Pulmonary artery endothelial cell (primary cell): ENCODE measurements around the gene MET. TPM values are rescaled to one million over a fixed set of nuclear protein-coding genes. Genes with fewer than 3 reads are reported as not detected.
"Not testable (repeated sequence)": the region's sequence is repeated elsewhere in the genome, so short reads cannot be mapped to it uniquely, and the experiment has no call there.

Experiments used
- DNase-seq: peaks from one replicate; pipeline ENCODE4 v3.0.0-alpha.2; 2011; ENCODE audit warnings: low read depth, low spot score
- total RNA-seq: library from RNA; depleted of rRNA; stranded (reverse); fragments of >200 nt; gene quantifications from 2 replicates; pipeline ENCODE4 v1.2.3, GENCODE V29; 2014

The MET gene
- total RNA-seq, 1 donor from 2014 or later = 80.8 TPM

DNA sequence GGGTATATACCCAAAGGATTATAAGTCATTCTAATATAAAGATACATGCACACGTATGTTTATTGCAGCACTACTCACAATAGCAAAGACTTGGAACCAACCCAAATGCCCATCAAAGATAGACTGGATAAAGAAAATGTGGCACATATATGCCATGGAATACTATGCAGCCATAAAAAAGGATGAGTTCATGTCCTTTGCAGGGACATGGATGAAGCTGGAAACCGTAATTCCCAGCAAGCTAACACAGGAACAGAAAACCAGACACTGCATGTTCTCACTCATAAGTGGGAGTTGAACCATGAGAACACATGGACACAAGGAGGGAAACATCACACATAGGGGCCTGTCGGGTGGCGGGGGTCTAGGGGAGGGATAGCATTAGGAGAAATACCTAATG, 79.1 kb downstream of the MET start:
- DNase-seq = not testable (repeated sequence)

DNA sequence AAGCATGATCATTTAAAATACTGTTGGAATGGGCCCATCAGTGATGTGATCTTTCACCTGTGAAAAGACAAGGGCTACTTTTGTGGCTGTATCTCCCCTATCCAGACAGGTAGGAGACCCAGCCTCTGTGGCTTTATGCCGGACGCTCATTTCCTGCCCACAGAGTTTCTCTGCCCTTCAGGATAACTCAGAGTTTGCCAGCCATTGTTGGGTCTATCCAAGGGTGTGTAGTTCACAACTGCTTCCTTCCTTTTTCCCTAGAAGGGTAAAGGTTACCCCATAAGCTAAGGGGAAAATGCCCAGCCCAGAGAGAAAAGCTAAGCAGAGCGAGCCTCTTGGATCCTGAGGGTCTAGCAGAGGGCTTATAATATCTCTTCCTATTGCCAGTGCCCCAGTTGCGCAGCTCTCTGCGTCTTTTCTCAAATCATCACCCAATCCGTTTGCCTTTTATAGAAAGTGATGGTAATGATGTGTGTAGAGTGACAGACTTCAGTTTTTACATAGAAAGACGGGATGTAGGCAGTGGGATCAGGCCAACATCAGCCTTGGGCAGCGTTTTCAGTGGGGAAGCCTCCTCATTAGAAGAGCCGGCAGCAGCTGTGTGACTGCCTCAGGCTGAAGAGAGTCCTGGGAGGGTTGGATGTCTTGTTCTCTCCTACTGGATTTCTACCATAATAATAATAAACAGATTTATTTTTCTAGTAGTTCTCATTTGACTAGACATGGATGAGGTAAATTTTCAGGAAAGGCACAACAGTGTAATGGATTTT, 80.5 kb downstream of the MET start:
- no peak for DNase-seq

DNA sequence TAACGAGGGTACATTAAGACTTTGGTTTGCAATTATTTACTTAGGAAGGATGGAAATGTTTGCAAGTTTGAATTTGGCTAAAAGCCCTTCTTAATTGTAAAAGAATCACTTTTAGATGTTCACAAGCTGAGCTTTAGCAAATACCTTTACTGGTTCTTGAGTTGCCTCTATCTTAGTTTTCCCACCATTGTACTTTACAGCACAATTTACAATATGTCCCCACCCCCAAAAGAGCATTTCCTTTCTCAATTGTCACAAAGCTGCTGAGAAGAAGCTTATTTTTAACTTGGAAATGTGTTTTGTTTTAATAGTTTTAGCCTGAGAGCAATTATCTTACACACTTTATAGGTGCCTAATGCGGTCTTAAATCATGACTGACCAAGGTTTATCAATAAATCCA, 81.1 kb downstream of the MET start:
- no peak for DNase-seq

DNA sequence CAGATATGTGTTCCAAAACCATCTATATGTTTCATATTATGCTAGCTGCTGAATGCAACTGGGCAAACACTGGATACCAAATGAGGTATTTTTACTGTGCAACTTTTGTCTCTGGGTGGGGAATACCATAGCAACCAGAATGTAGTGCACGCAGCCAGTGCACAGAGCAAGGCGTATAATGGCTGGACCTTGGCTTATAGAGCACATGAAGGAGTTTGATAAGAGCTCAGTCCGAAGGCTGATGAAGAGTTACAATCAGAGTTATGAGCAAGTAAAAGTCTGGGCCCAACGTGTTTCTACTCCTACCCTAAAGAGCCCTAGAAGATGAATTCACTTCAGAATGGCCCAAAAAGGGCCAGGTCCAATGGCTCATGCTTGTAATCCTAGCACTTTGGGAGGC, 82.2 kb downstream of the MET start:
- DNase-seq = no peak

DNA sequence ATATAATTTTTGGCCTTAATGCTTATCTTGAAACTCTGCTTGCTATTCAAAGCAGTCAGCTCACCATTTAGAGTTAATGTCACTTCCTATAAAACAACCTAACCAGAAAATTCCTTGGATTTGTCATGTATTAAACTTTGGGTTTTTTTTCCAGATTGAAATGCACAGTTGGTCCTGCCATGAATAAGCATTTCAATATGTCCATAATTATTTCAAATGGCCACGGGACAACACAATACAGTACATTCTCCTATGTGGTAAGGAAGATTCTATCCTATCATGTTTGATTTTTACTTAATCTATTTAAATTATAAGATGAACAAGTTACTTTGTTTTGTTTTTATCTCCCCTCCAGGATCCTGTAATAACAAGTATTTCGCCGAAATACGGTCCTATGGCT, 85.3 kb downstream of the MET start:
- DNase-seq = no peak

DNA sequence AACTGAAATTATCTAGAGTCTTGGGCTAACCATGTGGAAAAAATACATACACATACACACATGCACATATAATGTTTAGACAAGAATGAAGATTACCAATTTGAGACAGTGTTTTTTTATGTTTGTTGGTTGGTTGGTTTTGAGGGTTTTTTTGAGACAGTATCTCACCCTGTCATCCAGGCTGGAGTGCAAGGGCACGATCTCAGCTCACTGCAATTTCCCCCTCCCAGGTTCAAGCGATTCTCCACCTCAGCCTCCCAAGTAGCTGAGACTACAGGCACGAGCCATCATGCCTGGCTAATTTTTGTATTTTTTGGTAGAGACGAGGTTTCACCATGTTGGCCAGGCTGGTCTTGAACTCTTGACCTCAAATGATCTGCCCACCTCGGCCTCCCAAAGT, 87.6 kb downstream of the MET start:
- DNase-seq = not testable (repeated sequence)

DNA sequence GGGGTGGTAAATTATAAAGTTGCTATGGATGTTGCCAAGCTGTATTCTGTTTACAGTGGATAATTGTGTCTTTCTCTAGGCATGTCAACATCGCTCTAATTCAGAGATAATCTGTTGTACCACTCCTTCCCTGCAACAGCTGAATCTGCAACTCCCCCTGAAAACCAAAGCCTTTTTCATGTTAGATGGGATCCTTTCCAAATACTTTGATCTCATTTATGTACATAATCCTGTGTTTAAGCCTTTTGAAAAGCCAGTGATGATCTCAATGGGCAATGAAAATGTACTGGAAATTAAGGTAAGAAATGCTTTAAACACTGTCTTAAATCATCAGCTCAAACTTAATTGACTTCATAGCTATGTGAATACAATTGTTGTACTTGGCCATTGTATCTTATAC, 91.0 kb downstream of the MET start:
- DNase-seq = no peak

DNA sequence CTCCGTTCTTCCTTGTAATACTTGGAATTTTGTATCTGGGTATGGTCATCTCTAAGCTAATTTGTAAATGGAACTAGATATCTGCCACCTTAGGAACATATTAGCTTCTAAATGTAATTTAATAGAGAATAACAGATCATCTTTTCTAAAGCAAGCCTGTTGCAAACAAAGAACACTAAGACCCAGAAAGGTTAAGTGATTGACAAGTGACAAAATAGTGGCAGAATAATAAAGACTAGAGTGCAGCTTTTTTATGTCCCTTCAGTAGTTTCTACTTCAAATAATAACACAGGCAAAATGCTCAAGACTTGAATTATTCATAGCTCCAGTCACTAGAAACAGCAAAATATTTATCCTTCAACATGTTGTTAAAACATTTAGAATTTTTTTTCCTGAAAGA, 91.7 kb downstream of the MET start:
- DNase-seq = no peak

DNA sequence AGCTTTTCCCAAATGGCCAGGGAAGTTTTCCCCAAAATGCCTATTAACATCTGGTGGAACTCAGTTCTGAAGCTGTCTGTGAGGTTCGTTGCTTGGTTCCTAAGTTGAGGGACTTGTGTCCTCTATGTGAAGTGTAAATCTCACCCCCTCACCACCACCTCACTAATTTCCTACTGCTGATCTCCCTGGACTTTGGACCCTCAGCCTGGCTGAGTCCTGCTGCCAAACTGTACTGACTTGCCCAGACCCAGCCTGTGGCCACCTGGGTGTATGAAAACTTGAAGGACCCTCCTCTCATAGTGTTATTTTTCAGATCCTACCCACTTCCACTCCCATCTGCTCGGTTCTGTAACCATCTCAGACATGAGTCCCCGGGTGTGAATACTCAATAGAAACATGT, 94.9 kb downstream of the MET start:
- DNase-seq = no peak

DNA sequence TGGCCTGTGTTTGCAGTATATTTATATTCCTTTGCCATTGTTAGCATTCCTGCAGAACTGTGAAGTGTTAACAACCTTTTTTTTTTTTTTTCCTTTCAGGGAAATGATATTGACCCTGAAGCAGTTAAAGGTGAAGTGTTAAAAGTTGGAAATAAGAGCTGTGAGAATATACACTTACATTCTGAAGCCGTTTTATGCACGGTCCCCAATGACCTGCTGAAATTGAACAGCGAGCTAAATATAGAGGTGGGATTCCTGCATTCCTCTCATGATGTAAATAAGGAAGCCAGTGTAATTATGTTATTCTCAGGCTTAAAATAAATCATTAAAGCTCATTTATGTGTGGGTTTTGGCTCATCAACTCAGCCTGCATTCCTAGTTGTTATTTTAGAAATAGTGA, 97.5 kb downstream of the MET start:
- no peak for DNase-seq

DNA sequence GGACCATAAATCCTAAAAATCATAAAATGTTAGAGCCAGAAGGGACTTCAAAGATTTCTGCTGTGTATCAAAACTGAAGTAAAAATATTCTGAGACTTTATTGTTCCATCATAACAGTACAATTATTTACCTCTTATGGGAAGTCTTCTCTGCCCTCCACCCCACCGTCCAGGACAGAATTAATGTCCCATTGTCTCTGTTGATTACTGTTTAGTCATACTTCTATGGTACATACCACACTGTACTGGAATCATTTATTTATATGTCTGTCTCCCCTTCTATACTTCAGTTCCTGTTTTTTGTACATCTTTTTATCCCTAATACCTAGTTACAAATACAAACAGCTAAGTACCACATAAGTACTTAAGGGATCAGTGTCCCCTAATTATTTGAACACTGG, 98.9 kb downstream of the MET start:
- no peak for DNase-seq

DNA sequence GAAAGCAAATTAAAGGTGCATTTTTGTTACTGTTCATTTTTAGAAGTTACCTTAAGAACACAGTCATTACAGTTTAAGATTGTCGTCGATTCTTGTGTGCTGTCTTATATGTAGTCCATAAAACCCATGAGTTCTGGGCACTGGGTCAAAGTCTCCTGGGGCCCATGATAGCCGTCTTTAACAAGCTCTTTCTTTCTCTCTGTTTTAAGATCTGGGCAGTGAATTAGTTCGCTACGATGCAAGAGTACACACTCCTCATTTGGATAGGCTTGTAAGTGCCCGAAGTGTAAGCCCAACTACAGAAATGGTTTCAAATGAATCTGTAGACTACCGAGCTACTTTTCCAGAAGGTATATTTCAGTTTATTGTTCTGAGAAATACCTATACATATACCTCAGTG, 99.6 kb downstream of the MET start:
- DNase-seq = no peak

DNA sequence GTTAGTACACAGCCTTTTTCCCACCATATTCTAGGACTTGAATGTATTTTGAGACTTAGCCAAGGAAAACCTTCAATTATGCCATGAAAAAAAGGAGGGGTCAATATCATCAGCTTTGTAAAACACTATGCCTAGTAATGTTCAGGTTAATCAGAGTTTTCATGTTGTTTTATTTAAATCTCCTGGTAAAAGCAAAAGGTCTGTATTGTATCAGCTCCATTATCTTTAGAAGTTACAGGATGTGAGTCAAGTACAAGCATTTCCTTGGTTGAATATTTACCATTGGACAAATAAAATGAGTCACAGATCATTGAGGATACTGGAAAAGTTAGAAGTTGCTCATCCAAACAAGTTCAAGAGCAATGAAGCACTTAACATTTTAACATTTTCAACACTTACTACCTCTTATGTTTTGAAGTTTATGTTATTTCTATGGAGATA, 100.4 kb downstream of the MET start:
- peak; percentile 75 for DNase-seq

DNA sequence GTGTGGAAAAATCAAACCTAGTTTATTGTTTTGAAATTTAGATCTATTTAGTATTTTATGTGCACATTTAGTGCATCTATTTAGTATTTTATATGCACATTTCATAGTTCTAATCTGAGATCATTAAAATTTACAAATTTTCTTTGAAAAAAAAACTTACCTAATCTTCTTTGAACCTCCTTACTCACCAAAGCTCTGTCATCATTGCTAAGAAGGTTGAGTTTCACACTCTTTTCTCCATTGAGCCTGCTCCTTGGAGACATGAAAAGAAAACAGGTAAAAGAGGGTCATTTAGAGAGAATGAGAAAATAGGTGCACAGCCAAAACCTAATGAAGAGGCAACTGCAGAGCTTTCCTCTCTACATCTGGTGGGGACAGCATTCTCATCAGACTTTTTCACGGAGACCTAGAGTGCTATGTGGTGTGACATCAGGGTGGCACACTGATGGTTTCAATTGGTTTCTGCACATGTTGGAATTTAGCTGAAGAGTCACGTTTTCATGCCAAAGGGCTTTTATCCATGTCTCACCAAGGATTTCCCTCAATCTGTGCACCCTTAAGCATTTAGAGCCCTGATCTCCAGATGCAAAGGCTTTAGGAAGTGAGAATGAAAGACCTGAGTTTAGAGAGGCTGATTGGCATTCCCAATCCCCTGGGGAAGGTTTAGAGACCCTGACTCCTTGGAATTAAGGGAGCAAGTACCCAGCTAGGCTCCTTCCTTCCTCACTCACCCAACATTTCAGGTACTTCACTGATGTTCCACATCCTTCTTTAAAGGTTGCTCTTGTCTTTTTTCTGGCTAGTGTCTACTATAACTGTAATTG, 101.1 kb downstream of the MET start:
- no peak for DNase-seq

DNA sequence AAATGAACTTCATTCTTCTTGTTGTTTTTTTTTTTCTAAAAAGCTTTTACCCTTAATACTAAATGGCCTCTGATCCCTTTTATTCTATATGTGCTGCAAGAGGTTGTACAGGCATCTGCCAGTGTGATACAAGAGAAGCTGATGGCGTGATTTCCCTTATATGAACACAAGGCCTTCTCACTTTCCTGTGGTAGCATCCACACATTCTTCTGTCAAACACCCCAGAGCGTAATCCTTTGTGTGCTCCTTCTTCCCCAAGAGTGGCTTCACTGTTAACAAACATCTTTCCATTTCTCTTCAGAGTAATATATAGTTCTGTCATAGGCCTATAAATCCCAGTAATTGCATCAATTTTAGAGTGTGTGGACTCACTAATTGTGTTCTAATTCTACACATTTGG, 104.0 kb downstream of the MET start:
- no peak for DNase-seq

DNA sequence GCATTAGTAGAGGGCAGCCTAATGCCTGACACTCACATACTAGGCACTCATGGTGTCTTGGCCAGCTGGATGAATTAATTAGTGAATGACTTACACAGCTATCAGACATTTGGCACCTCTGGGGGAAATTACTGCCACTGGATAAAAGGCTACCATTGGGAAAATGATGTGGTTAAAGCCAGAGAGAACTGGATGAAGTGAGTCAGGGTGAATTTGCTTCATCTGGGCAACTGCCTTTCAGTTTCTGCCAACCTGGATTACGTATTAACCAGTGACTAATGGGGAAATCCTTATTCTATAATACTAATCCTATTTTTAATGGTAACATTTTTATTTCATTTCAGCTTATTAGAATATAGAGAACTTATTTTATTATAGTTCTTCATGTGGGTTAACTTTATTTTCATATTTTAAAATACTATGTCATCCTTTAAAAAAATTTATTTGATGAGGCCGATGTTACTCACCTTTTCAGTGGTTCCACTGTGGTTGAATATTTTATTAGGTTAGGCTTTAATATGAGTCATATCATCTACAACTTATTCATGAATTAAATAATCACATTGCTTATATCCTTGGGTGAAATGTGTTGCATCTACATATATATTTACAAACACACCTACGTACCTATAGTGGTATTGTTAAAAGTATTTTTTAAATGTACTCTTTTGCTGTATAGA, 104.8 kb downstream of the MET start:
- DNase-seq = peak; percentile 26

DNA sequence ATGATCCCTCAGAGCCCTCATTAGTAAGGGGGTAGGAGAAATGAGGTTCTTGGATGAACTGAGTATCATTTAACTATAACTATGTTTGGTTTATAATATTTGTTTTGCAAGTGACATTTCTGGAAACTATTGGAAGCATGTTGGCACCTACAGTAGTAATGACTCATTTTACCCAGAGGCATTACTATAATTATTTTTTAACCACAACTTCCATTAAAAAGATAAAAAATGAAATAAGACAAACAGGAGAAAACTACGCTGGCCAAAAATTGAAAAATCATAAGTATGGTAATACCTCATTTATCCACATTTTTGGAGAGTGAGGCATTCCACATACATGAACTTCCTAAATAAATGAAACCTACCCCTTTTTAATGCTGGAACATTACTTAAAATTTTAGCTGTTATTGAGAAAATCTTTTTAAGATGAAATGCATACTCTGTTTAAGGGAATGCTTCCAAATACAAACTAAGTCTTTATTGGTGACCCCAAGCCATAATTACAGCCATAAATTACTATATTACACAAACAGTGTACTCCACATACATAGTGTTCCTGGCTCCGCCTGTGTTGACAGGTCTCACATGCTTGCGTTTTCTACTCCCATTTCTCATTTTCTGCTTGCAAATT, 105.8 kb downstream of the MET start:
- no peak for DNase-seq

DNA sequence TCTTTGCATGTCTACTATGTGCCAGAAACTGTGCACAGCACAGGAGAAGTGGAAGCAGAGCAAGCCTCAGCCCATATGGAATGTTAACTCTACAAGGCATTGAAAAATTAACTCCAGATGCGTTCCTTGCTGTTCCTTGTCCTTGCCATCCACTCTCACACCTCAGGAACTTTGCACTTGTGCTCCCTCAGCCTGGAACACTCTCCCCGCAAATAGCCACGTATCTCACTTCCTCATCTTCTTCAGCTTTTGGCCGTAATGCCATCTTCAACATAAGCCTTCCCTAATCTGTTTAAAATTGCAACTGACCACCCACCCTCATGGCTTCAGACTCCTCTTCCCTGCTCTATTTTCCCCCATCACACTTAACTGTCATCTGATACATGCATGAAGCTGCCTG, 107.2 kb downstream of the MET start:
- no peak for DNase-seq

DNA sequence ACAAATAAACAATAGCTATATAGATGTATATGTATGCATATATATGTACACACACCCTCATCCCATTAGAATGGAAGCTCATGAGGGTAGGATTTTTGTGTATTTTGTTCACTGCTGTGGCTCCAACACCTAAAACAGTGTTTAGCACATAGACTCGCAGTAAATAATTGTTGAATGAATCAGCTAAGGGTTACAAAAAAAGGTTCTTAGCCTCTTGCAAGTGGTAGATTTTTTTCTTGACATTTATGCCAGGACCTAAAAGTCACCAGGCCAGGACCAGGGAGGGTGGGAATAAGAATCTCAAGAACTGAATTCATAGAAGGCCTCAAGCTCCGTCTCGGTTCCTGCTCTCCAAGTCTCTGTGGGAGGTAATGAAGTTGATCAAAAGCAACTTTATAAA, 107.9 kb downstream of the MET start:
- no peak for DNase-seq

DNA sequence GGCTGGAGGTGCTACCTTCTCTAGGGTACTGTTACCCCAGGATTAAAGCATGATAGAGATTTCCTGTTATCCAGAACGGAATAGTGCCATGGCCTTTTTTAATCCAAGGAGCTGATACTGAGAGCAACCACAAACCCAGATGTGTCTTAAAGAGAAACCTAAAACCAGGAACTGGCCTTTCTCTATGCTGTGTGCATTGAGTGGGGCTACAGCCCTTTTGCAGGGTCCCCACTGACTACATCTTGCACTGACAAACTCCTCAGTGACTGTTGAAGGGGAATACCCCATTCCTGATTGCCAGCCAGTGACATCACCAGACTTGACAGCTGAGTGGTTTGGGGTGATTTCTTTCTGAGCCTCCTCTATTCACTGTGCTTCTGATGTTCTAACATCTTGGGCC, 108.5 kb downstream of the MET start:
- no peak for DNase-seq

DNA sequence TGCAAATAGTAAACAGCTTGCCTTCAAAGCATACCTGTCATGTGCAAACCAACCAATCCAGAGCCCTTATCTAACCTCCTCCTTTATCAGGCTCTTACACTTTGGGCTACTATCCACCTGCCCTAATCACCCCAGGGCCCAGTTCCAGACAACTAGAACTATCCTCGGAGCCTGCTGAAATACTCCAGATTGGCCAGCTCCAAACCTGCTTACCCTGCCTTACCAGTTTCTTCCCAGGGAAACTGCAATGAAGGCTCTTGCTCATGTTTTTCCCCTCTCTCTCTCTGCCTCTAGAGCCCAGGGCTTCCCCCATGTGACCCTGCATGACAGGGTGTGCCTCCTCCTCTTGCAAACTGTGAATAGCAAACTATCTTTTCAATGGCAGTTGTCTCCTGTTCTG, 109.0 kb downstream of the MET start:
- DNase-seq = no peak

DNA sequence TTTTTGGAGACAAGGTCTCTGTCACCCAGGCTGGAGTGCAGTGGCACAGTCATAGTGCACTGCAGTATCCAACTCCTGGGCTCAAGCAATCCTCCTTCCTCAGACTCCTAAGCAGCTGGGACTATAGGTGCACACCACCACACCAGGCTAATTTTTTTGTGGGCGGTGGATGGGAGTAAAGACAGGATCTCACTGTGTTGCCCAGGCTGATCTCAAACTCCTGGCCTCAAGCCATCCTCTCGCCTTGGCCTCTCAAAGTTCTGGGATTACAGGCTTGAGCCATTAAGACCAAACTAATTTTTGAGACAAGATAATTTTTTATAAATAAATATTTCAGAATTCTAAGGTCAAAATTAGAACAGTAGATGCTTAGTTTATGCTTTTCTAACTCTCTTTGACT, 109.6 kb downstream of the MET start:
- DNase-seq = no peak
